Endothelial cell of umbilical vein (primary cell): ENCODE results near the gene TBC1D8. TPM values are rescaled to one million over a fixed set of nuclear protein-coding genes. Genes with fewer than 3 reads are reported as not detected.

ENCODE experiments used
- BruUV-seq: library from RNA; stranded (reverse); fragments of 400-500 nt; replicated peaks from 2 replicates; lab custom pipeline; 2021; lab: Mats Ljungman, UMichigan
- CTCF ChIA-PET: fragments of 300-600, 350-600 bp; sonication (Branson Sonifier 250); formaldehyde crosslinking; loops from one replicate; lab custom pipeline; 2021; ENCODE audit warnings: antibody characterized with exemption, inconsistent platforms; lab: Charles Lee
- POLR2A ChIA-PET: fragments of 300-600, 350-600 bp; sonication (Branson Sonifier 250); formaldehyde crosslinking; loops from one replicate; lab custom pipeline; 2021; ENCODE audit warnings: antibody characterized with exemption, inconsistent platforms; lab: Charles Lee
- DNase-seq: peaks from one replicate; pipeline ENCODE4 v3.0.0-alpha.2; 2011; ENCODE audit warnings: low read depth, low spot score
- FAIRE-seq: peaks from 2 replicates; lab custom pipeline; 2011; peaks lifted over from hg19 to GRCh38; lab: Jason Lieb, UNC
- H2AFZ ChIP-seq: 2 replicates; pipeline ENCODE4 v1.6.0; 2012; ENCODE audit warnings: low read depth, low read length, control low read depth, inconsistent platforms
- H3K27ac ChIP-seq: 2 replicates; pipeline ENCODE4 v1.5.1; 2011; ENCODE audit warnings: low read depth, mild to moderate bottlenecking, control low read depth, low read length, moderate library complexity; ENCODE audit not compliant: insufficient read depth
- H3K27me3 ChIP-seq, 2 experiments: 2 replicates each; pipeline versions ENCODE4 v1.6.0 to v1.6.1; 2011; ENCODE audit warnings: low read length in 2 of 2, mixed read lengths in 1 of 2; ENCODE audit not compliant: control insufficient read depth in 2 of 2, insufficient read depth in 2 of 2
- H3K36me3 ChIP-seq, 2 experiments: 2 replicates in 1 of 2; 3 replicates in 1 of 2; pipeline ENCODE4 v1.5.1; 2011; ENCODE audit warnings: low read length in 2 of 2, mild to moderate bottlenecking in 1 of 2, moderate library complexity in 1 of 2; ENCODE audit not compliant: control insufficient read depth in 2 of 2, insufficient read depth in 2 of 2; ENCODE audit errors: extremely low read depth in 1 of 2
- H3K4me1 ChIP-seq: 3 replicates; pipeline ENCODE4 v1.5.1; 2011; ENCODE audit warnings: mild to moderate bottlenecking, low read length; ENCODE audit not compliant: control insufficient read depth, insufficient read depth; ENCODE audit errors: extremely low read depth
- H3K4me2 ChIP-seq: 2 replicates; pipeline ENCODE4 v1.6.1; 2011; ENCODE audit warnings: low read length, control low read depth, mixed read lengths; ENCODE audit not compliant: insufficient read depth
- H3K4me3 ChIP-seq, 3 experiments: fragments of 200-600 bp in 1 of 3; sonication (generic), shearing (Covaris generic) in 1 of 3; replicated peaks in 1 of 3; 2 replicates each; pipeline ENCODE4 v1.5.1; 2011 to 2016; ENCODE audit warnings: control low read depth in 3 of 3, low read length in 3 of 3, mild to moderate bottlenecking in 2 of 3, inconsistent platforms in 1 of 3, low read depth in 1 of 3, moderate library complexity in 1 of 3; ENCODE audit not compliant: insufficient read depth in 1 of 3
- H3K79me2 ChIP-seq: 2 replicates; pipeline ENCODE4 v1.6.0; 2012; ENCODE audit warnings: low read length, inconsistent platforms; ENCODE audit not compliant: control insufficient read depth, insufficient read depth
- H3K9ac ChIP-seq: replicated peaks from 2 replicates; pipeline ENCODE3; 2011; ENCODE audit warnings: low read length, control low read depth; ENCODE audit not compliant: insufficient read depth; ENCODE audit errors: extremely low read depth
- H3K9me1 ChIP-seq: replicated peaks from 3 replicates; pipeline ENCODE4 v1.6.0; 2011; ENCODE audit warnings: mild to moderate bottlenecking, low read length; ENCODE audit not compliant: control insufficient read depth, insufficient read depth; ENCODE audit errors: extremely low read depth
- H3K9me3 ChIP-seq: replicated peaks from 2 replicates; pipeline ENCODE4 v1.5.1; 2012; ENCODE audit warnings: low read length, inconsistent platforms; ENCODE audit not compliant: control insufficient read depth, insufficient read depth
- H4K20me1 ChIP-seq: replicated peaks from 2 replicates; pipeline ENCODE3; 2011; ENCODE audit warnings: mild to moderate bottlenecking, low read length; ENCODE audit not compliant: control insufficient read depth, insufficient read depth; ENCODE audit errors: extremely low read depth
- EZH2 ChIP-seq: IDR thresholded peaks from 2 replicates; pipeline ENCODE4 v1.6.1; 2012; ENCODE audit warnings: borderline replicate concordance, low read depth, mild to moderate bottlenecking, moderate library complexity, low read length, inconsistent platforms; ENCODE audit not compliant: severe bottlenecking
- FOS ChIP-seq: IDR thresholded peaks from 2 replicates; pipeline ENCODE4 v1.6.1; 2011; ENCODE audit warnings: mild to moderate bottlenecking, low read length, moderate library complexity, borderline replicate concordance; ENCODE audit not compliant: insufficient read depth
- GATA2 ChIP-seq: IDR thresholded peaks from 2 replicates; pipeline ENCODE4 v1.7.0; 2011; ENCODE audit warnings: low read depth, mild to moderate bottlenecking, moderate library complexity, mixed read lengths, low read length; ENCODE audit not compliant: insufficient read length, insufficient read depth
- JUN ChIP-seq: IDR thresholded peaks from 2 replicates; pipeline ENCODE4 v1.6.1; 2011; ENCODE audit warnings: borderline replicate concordance, low read depth; ENCODE audit not compliant: insufficient read length, insufficient read depth
- MYC ChIP-seq: IDR thresholded peaks from one replicate; pipeline ENCODE4 v1.6.1; 2011; ENCODE audit warnings: mild to moderate bottlenecking, low read depth, low read length
- POLR2A ChIP-seq: IDR thresholded peaks from 2 replicates; pipeline ENCODE4 v1.6.1; 2012; ENCODE audit warnings: low read depth, mild to moderate bottlenecking, control low read depth, low read length
- POLR2AphosphoS5 ChIP-seq: IDR thresholded peaks from 2 replicates; pipeline ENCODE4 v1.6.1; 2012; ENCODE audit warnings: low read depth, mild to moderate bottlenecking, control low read depth, low read length, moderate library complexity; ENCODE audit not compliant: insufficient read depth
- dilution Hi-C: fragments of 300-500 bp; cut with MboI; formaldehyde crosslinking; loops from one replicate; pipeline ENCODE4 v1.15.0; 2019; ENCODE audit warnings: low sequenced_read_pairs; ENCODE audit not compliant: extremely low pct_ligation_motif_present
- intact Hi-C: fragments of 100-400 bp; cut with micrococcal nuclease; formaldehyde crosslinking; loops from one replicate; pipeline ENCODE4 v1.10.0; 2022
- polyA plus RNA-seq, 4 experiments: library from polyadenylated mRNA; depleted of rRNA in 3 of 4; stranded (reverse) in 3 of 4; unstranded in 1 of 4; fragments of >200 nt; gene quantifications; 2 replicates each; pipeline versions ENCODE4 v1.2.1 to v1.2.3, GENCODE V29; 2011 to 2012; ENCODE audit warnings: missing spikeins in 1 of 4
- total RNA-seq: library from RNA; stranded (reverse); gene quantifications from 2 replicates; pipeline ENCODE4 v1.2.3, GENCODE V29; 2021
- TF ChIP-seq, protein P1 (sequence below), 2 donors: IDR thresholded peaks; 1 replicate in 1 of 2; 2 replicates in 1 of 2; pipeline ENCODE4 v1.5.1; 2011; ENCODE audit warnings: low read length in 2 of 2, mild to moderate bottlenecking in 2 of 2, moderate library complexity in 2 of 2, control low read depth in 1 of 2, inconsistent platforms in 1 of 2, low read depth in 1 of 2; ENCODE audit not compliant: insufficient read depth in 1 of 2; ENCODE audit errors: extremely low read depth in 1 of 2
- TF ChIP-seq, protein P2 (sequence below): IDR thresholded peaks from 2 replicates; pipeline ENCODE4 v1.6.1; 2011; ENCODE audit not compliant: insufficient read depth, insufficient read length

Gene TBC1D8
- total and polyA plus RNA-seq, 2 donors (not counting 3 experiments of a cell fraction or from before 2014, with no cell fraction given): 28.5 to 32.1 TPM

DNA sequence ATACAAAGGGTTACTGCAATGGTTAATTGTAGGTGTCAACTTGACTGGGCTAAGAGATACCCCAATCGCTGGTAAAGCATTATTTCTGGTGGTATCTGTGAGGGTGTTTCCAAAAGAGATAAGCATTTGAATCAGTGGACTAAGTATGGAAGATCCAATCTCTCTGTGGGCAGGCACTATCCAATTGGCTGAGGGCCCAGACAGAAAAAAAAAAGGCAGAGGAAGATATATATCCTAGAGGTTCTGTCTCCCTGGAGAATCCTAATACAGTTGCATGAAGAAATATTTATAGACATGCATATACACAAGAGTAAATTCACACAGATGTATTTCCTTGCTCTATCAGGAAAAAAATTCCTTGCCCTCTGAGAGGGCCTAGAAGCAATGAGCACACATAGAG is 43.9 kb downstream of the TBC1D8 start:
- Histone ChIP-seq H3K36me3 (no peaks in the 10 kb centered on the region), H2AFZ (no peak overlapping the region), H3K9ac (no peak overlapping the region), H3K27me3 (no peaks in the 10 kb centered on the region), H3K9me3 (no peaks in the 10 kb centered on the region), H3K79me2 (peaks cover 89% of the 10 kb centered on the region), H3K4me3 (no peak overlapping the region), H3K27ac (no peak overlapping the region), H3K4me1 (peaks cover 22% of the 10 kb centered on the region), H3K9me1 (no peaks in the 10 kb centered on the region), H4K20me1 (no peaks in the 10 kb centered on the region), H3K4me2 (no peak overlapping the region)
- no TSS peak for BruUV-seq
- ChIA-PET POLR2A (no interaction called here), CTCF (interaction anchor here (0.6 to 1.4 kb wide), 2 partner anchors 13 to 46 kb away, joined by 3 read pairs; no protein-coding TSS in a partner anchor)
- intact Hi-C loops (loop anchor here (5.0 kb wide), 1 partner anchor 50 kb away; no protein-coding TSS in a partner anchor), dilution Hi-C loops (no loop called here)
- no peak for FAIRE-seq
- no peak for DNase-seq
- TF ChIP-seq, protein P1, sequence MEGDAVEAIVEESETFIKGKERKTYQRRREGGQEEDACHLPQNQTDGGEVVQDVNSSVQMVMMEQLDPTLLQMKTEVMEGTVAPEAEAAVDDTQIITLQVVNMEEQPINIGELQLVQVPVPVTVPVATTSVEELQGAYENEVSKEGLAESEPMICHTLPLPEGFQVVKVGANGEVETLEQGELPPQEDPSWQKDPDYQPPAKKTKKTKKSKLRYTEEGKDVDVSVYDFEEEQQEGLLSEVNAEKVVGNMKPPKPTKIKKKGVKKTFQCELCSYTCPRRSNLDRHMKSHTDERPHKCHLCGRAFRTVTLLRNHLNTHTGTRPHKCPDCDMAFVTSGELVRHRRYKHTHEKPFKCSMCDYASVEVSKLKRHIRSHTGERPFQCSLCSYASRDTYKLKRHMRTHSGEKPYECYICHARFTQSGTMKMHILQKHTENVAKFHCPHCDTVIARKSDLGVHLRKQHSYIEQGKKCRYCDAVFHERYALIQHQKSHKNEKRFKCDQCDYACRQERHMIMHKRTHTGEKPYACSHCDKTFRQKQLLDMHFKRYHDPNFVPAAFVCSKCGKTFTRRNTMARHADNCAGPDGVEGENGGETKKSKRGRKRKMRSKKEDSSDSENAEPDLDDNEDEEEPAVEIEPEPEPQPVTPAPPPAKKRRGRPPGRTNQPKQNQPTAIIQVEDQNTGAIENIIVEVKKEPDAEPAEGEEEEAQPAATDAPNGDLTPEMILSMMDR (IDR thresholded peaks at IDR 0.05; ENCODE audit: extremely low read depth in 1 of 2, insufficient read depth in 1 of 2, low read depth in 1 of 2, low read length in 2 of 2): no peak
- TF ChIP-seq, protein P2, sequence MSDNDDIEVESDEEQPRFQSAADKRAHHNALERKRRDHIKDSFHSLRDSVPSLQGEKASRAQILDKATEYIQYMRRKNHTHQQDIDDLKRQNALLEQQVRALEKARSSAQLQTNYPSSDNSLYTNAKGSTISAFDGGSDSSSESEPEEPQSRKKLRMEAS: no peak
- no peak for TF ChIP-seq GATA2
- TF ChIP-seq POLR2AphosphoS5: no peak
- no peak for TF ChIP-seq MYC
- no peak for TF ChIP-seq EZH2
- TF ChIP-seq JUN: no peak
- TF ChIP-seq FOS: no peak
- no peak for TF ChIP-seq POLR2A
